ENCODE data around the gene MET.
"Not testable (repeated sequence)": the region's sequence is repeated elsewhere in the genome, so short reads cannot be mapped to it uniquely, and the experiment has no call there.

The MET gene

GRCh38 chr7:116710764-116711452, 38.9 kb downstream of the MET start:
- Histone ChIP-seq H3K27ac (ENCODE audit: low read length) (no peak overlapping the region), H3K9me3 (ENCODE audit: control insufficient read depth in 2 of 2, low read length in 2 of 2) (no peaks in the 10 kb centered on the region), H3K36me3 (ENCODE audit: control insufficient read depth in 2 of 2, insufficient read depth in 2 of 2, low read length in 2 of 2) (no peaks in the 10 kb centered on the region), H3K9ac (ENCODE audit: low read length in 2 of 2) (no peak overlapping the region), H3K4me3 (ENCODE audit: low read length in 2 of 2) (no peak overlapping the region), H3K4me1 (ENCODE audit: control insufficient read depth, insufficient read depth, low read length) (no peaks in the 10 kb centered on the region), H3K27me3 (ENCODE audit: control insufficient read depth in 1 of 2, insufficient read depth in 2 of 2, low read length in 2 of 2) (no peaks in the 10 kb centered on the region)

GRCh38 chr7:116711790-116712189, 39.8 kb downstream of the MET start:
- Histone ChIP-seq H3K4me1 (ENCODE audit: control insufficient read depth, insufficient read depth, low read length) (no peaks in the 10 kb centered on the region), H3K9me3 (ENCODE audit: control insufficient read depth in 2 of 2, low read length in 2 of 2) (no peaks in the 10 kb centered on the region), H3K27ac (ENCODE audit: low read length) (no peak overlapping the region), H3K9ac (ENCODE audit: low read length in 2 of 2) (no peak overlapping the region), H3K4me3 (ENCODE audit: low read length in 2 of 2) (no peak overlapping the region), H3K36me3 (ENCODE audit: control insufficient read depth in 2 of 2, insufficient read depth in 2 of 2, low read length in 2 of 2) (no peaks in the 10 kb centered on the region), H3K27me3 (ENCODE audit: control insufficient read depth in 1 of 2, insufficient read depth in 2 of 2, low read length in 2 of 2) (no peaks in the 10 kb centered on the region)

GRCh38 chr7:116713500-116713899, 41.5 kb downstream of the MET start:
- no peaks in the 10 kb centered on the region for H3K27me3 ChIP-seq (ENCODE audit: control insufficient read depth in 1 of 2, insufficient read depth in 2 of 2, low read length in 2 of 2)
- H3K27ac ChIP-seq (ENCODE audit: low read length), result no peak overlapping the region
- H3K4me1 ChIP-seq (ENCODE audit: control insufficient read depth, insufficient read depth, low read length), result no peaks in the 10 kb centered on the region
- H3K9me3 ChIP-seq (ENCODE audit: control insufficient read depth in 2 of 2, low read length in 2 of 2), result no peaks in the 10 kb centered on the region
- H3K9ac ChIP-seq (ENCODE audit: low read length in 2 of 2), result no peak overlapping the region
- H3K36me3 ChIP-seq (ENCODE audit: control insufficient read depth in 2 of 2, insufficient read depth in 2 of 2, low read length in 2 of 2), result no peaks in the 10 kb centered on the region
- no peak overlapping the region for H3K4me3 ChIP-seq (ENCODE audit: low read length in 2 of 2)

GRCh38 chr7:116713918-116714317, 41.9 kb downstream of the MET start:
- Histone ChIP-seq H3K36me3 (ENCODE audit: control insufficient read depth in 2 of 2, insufficient read depth in 2 of 2, low read length in 2 of 2) (no peaks in the 10 kb centered on the region), H3K4me1 (ENCODE audit: control insufficient read depth, insufficient read depth, low read length) (no peaks in the 10 kb centered on the region), H3K9ac (ENCODE audit: low read length in 2 of 2) (no peak overlapping the region), H3K27ac (ENCODE audit: low read length) (no peak overlapping the region), H3K9me3 (ENCODE audit: control insufficient read depth in 2 of 2, low read length in 2 of 2) (no peaks in the 10 kb centered on the region), H3K4me3 (ENCODE audit: low read length in 2 of 2) (no peak overlapping the region), H3K27me3 (ENCODE audit: control insufficient read depth in 1 of 2, insufficient read depth in 2 of 2, low read length in 2 of 2) (no peaks in the 10 kb centered on the region)

GRCh38 chr7:116715077-116715476, 43.1 kb downstream of the MET start:
- H3K4me1 ChIP-seq (ENCODE audit: control insufficient read depth, insufficient read depth, low read length), result no peaks in the 10 kb centered on the region
- H3K36me3 ChIP-seq (ENCODE audit: control insufficient read depth in 2 of 2, insufficient read depth in 2 of 2, low read length in 2 of 2), result no peaks in the 10 kb centered on the region
- no peak overlapping the region for H3K4me3 ChIP-seq (ENCODE audit: low read length in 2 of 2)
- no peaks in the 10 kb centered on the region for H3K9me3 ChIP-seq (ENCODE audit: control insufficient read depth in 2 of 2, low read length in 2 of 2)
- H3K27me3 ChIP-seq (ENCODE audit: control insufficient read depth in 1 of 2, insufficient read depth in 2 of 2, low read length in 2 of 2), result no peaks in the 10 kb centered on the region
- no peak overlapping the region for H3K9ac ChIP-seq (ENCODE audit: low read length in 2 of 2)
- H3K27ac ChIP-seq (ENCODE audit: low read length), result no peak overlapping the region

GRCh38 chr7:116717137-116717536, 45.1 kb downstream of the MET start:
- H3K27ac ChIP-seq (ENCODE audit: low read length), result no peak overlapping the region
- no peak overlapping the region for H3K4me3 ChIP-seq (ENCODE audit: low read length in 2 of 2)

GRCh38 chr7:116723959-116724529, 52.0 kb downstream of the MET start:
- H3K36me3 ChIP-seq (ENCODE audit: control insufficient read depth in 2 of 2, insufficient read depth in 2 of 2, low read length in 2 of 2); H3K9me3 ChIP-seq (ENCODE audit: control insufficient read depth in 2 of 2, low read length in 2 of 2); H3K4me3 ChIP-seq (ENCODE audit: low read length in 2 of 2); H3K9ac ChIP-seq (ENCODE audit: low read length in 2 of 2); H3K4me1 ChIP-seq (ENCODE audit: control insufficient read depth, insufficient read depth, low read length); H3K27ac ChIP-seq (ENCODE audit: low read length); H3K27me3 ChIP-seq (ENCODE audit: control insufficient read depth in 1 of 2, insufficient read depth in 2 of 2, low read length in 2 of 2): not testable (repeated sequence)

More at GRCh38 chr7:116717137-116717536, 45.1 kb downstream of the MET start:
- no peaks in the 10 kb centered on the region for H3K9me3 ChIP-seq (ENCODE audit: control insufficient read depth in 2 of 2, low read length in 2 of 2)
- H3K4me1 ChIP-seq (ENCODE audit: control insufficient read depth, insufficient read depth, low read length), result no peaks in the 10 kb centered on the region
- H3K36me3 ChIP-seq (ENCODE audit: control insufficient read depth in 2 of 2, insufficient read depth in 2 of 2, low read length in 2 of 2), result no peaks in the 10 kb centered on the region
- no peak overlapping the region for H3K9ac ChIP-seq (ENCODE audit: low read length in 2 of 2)
- H3K27me3 ChIP-seq (ENCODE audit: control insufficient read depth in 1 of 2, insufficient read depth in 2 of 2, low read length in 2 of 2), result no peaks in the 10 kb centered on the region

- H3K4me1 ChIP-seq (ENCODE audit: control insufficient read depth, insufficient read depth, low read length), result no peaks in the 10 kb centered on the region
- H3K27ac ChIP-seq (ENCODE audit: low read length), result no peak overlapping the region
- H3K9me3 ChIP-seq (ENCODE audit: control insufficient read depth in 2 of 2, low read length in 2 of 2), result no peaks in the 10 kb centered on the region
- H3K9ac ChIP-seq (ENCODE audit: low read length in 2 of 2), result no peak overlapping the region
- H3K27me3 ChIP-seq (ENCODE audit: control insufficient read depth in 1 of 2, insufficient read depth in 2 of 2, low read length in 2 of 2), result no peaks in the 10 kb centered on the region
- no peak overlapping the region for H3K4me3 ChIP-seq (ENCODE audit: low read length in 2 of 2)
- H3K36me3 ChIP-seq (ENCODE audit: control insufficient read depth in 2 of 2, insufficient read depth in 2 of 2, low read length in 2 of 2), result no peaks in the 10 kb centered on the region
Measured at GRCh38 chr7:116724560-116725231, 52.7 kb downstream of the MET start.

GRCh38 chr7:116726149-116726548, 54.2 kb downstream of the MET start:
- Histone ChIP-seq H3K4me3 (ENCODE audit: low read length in 2 of 2) (no peak overlapping the region), H3K27me3 (ENCODE audit: control insufficient read depth in 1 of 2, insufficient read depth in 2 of 2, low read length in 2 of 2) (no peaks in the 10 kb centered on the region)

GRCh38 chr7:116726713-116727431, 54.9 kb downstream of the MET start:
- no peak overlapping the region for H3K27ac ChIP-seq (ENCODE audit: low read length)
- H3K9ac ChIP-seq (ENCODE audit: low read length in 2 of 2), result no peak overlapping the region

More at GRCh38 chr7:116726149-116726548, 54.2 kb downstream of the MET start:
- Histone ChIP-seq H3K9me3 (ENCODE audit: control insufficient read depth in 2 of 2, low read length in 2 of 2) (no peaks in the 10 kb centered on the region), H3K4me1 (ENCODE audit: control insufficient read depth, insufficient read depth, low read length) (no peaks in the 10 kb centered on the region), H3K27ac (ENCODE audit: low read length) (no peak overlapping the region), H3K9ac (ENCODE audit: low read length in 2 of 2) (no peak overlapping the region), H3K36me3 (ENCODE audit: control insufficient read depth in 2 of 2, insufficient read depth in 2 of 2, low read length in 2 of 2) (no peaks in the 10 kb centered on the region)

More at GRCh38 chr7:116726713-116727431, 54.9 kb downstream of the MET start:
- no peaks in the 10 kb centered on the region for H3K27me3 ChIP-seq (ENCODE audit: control insufficient read depth in 1 of 2, insufficient read depth in 2 of 2, low read length in 2 of 2)
- no peaks in the 10 kb centered on the region for H3K36me3 ChIP-seq (ENCODE audit: control insufficient read depth in 2 of 2, insufficient read depth in 2 of 2, low read length in 2 of 2)
- H3K9me3 ChIP-seq (ENCODE audit: control insufficient read depth in 2 of 2, low read length in 2 of 2), result no peaks in the 10 kb centered on the region
- H3K4me3 ChIP-seq (ENCODE audit: low read length in 2 of 2), result no peak overlapping the region
- H3K4me1 ChIP-seq (ENCODE audit: control insufficient read depth, insufficient read depth, low read length), result no peaks in the 10 kb centered on the region

Measured in stomach smooth muscle (tissue), 2 donors.